NCI-H1105 treated with DMSO at 0.1 percent for 48 hours (cell line): ENCODE measurements around the gene MTREX.

Source experiments
- DNase-seq: peaks from one replicate; lab custom pipeline; 2025; lab: John Stamatoyannopoulos, UW

Gene MTREX

GRCh38 chr5:55383254-55383653 lies 75.5 kb downstream of the MTREX start:
- no peak for DNase-seq

- DNase-seq: no peak
Observed at GRCh38 chr5:55384072-55384471, 76.3 kb downstream of the MTREX start.

- DNase-seq: no peak
Observed at GRCh38 chr5:55385227-55385626, 77.4 kb downstream of the MTREX start.

DNA sequence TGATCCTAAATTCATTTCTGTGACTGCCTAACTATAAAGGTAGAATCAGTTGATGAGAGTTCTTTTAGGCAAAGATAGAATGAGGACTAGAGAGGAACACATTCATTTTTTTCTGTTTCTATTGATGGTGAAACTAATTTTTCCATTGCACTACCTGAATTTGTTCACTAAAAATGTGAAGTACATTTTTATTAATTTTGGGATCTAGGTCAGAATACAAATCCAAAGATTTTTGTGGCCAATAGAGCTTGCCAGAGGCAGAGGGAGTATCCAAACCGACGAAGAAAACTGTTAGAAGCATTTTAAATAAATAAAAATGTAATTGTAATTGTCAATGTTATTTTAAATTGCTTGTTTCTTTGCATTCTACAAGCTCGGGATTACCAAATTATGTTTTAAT lies 78.1 kb downstream of the MTREX start:
- DNase-seq: no peak

DNA sequence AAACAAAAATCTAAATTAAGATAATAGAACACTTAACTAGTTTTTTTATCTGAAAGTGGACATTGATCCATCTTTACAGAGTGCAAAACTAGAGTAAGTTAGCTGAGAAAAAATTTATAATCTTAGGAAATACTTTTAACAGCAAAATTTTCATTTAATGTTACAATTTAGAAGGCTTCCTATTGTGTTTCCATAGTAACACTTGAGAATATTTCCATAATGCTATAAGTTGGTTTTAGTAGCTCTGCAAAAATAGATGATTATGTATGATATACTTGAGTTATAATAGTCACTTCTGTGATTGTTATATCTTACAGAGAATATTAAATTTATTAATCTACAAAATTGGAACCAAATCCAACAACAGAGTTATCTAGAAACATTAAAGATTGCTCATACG lies 78.6 kb downstream of the MTREX start:
- DNase-seq: no peak

GRCh38 chr5:55387865-55388264 lies 80.1 kb downstream of the MTREX start:
- no peak for DNase-seq

GRCh38 chr5:55391707-55392106 lies 83.9 kb downstream of the MTREX start:
- DNase-seq: no peak

DNA sequence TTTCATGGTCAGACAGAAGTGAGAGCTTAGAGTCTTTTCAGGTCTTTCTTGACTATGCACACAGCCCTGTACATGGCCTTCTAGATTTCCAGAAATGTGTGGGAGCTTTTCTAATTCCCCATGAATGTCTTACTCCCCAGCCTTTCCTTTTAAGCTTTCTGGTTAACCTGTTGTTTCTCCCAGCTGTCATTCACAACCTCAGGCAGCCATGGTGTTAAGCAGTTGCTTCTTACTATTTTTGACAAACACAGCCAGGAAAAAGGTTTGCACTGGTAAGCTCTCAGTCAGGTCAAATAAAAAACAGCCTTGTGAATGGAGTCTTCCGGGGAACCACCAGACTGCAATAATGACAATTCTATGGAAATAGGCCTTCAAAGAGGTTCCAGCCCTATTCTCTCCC lies 84.9 kb downstream of the MTREX start:
- no peak for DNase-seq

- no peak for DNase-seq
Observed at GRCh38 chr5:55393501-55394175, 85.8 kb downstream of the MTREX start.

DNA sequence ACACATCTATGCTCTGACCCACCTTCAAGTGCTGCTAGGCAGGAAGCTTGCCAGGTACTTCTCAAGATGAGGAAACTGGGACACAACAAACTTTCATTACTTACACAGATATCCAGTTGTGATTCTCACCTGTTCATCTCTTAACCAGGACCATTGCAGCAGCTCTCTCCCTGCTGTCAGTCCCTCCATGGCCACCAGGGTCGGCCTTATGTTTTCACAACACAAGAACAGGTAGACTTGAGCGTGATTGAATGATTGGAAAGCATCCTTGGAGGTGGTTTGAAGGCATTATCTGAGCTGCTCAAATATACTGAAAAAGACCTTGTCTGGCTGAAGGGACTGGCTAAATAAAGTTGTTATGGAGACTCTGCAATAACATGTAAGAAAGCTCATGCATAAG lies 94.4 kb downstream of the MTREX start:
- DNase-seq: no peak

- DNase-seq: peak; percentile 79
Observed at GRCh38 chr5:55406292-55406691, 98.5 kb downstream of the MTREX start.

DNA sequence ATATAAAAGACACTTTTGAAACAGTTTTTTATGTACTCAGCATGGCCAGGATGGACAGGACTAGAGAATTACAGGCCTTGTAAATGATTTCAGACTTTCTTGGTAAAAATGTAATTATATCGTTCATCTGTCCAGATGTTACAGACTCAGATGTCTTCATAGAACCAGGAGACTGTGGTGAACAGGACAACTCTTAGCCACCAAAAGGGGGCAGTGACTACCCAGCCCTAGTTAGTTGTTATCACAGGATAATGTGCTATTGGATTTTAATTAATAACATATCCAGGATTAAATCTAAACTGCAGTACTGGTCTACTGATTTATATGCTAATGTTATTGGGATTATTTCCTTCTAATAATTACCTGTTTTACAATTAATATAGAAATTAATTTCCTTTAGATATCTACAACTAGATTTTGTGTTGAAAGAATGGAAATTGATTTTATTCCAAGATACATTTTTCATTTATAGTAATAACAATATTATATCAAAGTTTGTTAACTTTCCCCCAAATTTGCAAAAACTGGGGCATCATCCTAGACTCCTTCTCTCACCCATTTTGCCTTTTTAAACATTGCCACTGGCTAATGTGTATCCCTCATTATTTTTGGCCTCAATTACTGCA lies 99.4 kb downstream of the MTREX start:
- peak; percentile 11 for DNase-seq

GRCh38 chr5:55407984-55408383 lies 100.2 kb downstream of the MTREX start:
- DNase-seq: no peak

- DNase-seq: no peak
Observed at GRCh38 chr5:55409775-55410174, 102.0 kb downstream of the MTREX start.

DNA sequence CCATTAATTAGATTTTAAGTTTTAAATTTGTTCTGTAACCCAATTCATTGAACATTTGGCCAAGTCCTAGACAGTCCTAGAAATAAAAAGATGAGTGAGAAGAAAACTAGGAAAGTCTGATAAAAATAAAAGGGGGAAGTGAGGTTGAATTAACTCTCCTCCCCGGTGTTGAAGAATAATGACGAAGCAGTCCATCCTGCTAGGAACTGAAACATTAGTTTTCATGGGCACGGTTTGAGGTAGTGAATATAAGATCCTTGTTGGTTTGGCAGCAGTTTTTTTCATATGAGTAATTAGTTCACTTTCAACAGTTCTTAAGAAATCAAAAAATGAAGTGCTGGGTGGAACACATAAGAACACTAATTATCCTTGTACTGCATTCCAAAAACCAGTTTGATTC lies 103.1 kb downstream of the MTREX start:
- DNase-seq: no peak

GRCh38 chr5:55411876-55412275 lies 104.1 kb downstream of the MTREX start:
- no peak for DNase-seq

DNA sequence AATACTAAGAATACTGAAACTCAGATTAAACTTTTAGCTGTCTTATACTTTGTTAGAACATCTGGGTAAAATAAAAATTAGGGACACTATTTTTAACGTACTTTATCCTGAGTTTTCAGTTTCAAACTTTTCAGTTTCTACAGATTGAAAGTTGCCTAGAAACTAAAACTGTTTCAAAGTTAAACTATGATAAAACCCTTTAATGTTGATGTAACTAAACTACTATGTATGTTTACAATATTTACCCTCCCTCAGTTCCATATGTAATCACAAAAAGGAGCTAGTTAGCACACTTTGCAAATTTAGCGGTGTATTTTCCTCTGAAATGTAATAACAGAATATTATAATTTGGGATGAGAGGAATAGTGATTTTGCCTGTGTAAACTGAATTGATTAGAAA lies 105.9 kb downstream of the MTREX start:
- DNase-seq: no peak

GRCh38 chr5:55415071-55415470 lies 107.3 kb downstream of the MTREX start:
- no peak for DNase-seq

DNA sequence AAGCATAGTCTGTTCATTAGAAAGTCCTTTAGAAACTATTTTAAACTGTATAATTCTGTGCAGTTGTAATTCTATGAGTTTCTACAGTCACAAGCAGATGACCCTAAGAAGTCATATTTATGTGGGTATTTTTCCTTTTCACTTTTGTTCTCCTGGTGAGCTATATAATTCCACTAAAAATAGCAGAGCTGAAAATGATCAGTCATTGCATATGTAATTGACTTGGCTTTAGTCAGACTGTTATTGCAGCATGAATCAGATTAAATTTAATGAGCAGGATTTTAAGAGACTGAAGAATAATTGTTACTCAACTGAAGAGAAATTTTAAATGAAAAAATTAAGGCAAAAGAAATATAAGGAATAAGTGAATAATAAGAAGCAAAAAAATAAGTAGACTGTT lies 108.5 kb downstream of the MTREX start:
- DNase-seq: no peak

- no peak for DNase-seq
Observed at GRCh38 chr5:55418994-55419968, 111.5 kb downstream of the MTREX start.

DNA sequence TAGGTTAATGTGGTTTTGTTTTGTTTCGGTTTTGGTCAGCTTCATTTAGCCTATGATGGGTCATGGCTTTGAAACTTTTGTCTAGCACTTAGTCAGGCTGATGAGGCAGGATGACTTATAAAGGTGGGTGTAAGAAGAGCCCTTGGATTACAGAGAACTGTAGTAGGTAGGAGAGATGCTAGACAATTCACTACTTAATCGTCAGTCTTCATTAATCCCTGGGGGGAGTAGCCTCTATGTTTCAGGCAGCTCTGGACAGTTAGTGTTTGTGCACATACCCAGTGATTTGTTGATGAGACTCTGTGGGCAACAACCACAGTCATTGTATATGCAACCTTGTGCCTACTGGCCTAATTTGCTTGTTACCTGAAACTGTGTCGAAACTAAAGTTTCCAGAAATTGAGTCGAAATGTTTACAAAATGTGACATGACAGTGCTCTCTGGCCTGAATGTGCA lies 113.3 kb downstream of the MTREX start:
- no peak for DNase-seq

DNA sequence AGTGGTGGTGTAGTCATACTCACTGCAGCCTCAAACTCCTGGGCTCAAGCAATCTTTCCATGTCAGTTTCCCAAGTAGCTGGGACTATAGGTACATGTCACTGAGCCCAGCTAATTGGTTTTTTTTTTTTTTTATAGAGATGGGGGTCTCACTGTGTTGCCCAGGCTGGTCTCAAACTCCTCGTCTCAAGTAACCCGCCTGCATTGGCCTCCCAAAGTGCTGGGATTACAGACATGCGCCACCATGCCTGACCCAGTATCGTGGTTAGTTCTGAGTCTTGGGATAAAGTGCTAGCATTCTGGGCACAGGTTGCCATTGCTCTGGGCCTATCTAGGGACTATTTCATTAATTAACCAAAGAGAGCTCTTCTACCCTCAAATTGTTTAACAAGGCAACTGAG lies 118.7 kb downstream of the MTREX start:
- DNase-seq: no peak

DNA sequence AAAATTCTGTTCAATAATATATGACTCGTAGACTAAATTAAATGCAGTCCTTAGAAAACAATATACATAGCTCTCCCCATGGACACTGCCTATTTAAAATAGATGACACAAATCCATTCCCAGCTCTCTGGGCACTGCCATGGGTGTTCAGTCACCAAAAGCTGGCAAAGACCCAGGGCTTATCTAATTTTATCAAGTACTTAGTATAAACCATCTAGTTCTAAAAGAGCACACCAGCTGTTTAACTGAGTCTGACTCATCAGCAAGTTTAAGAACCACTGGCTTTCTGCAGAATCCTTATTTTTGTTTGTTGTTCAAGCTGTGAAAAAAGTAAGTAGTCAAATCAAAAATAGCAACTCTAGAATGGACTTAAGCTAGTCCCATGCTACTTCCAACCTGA lies 119.4 kb downstream of the MTREX start:
- peak; percentile 12 for DNase-seq
